ENCODE measurements around the gene IP6K1. TPM values are rescaled to one million over a fixed set of nuclear protein-coding genes. Genes with fewer than 3 reads are reported as not detected.

The IP6K1 gene
- total and polyA plus RNA-seq, 2 donors from 2014 or later: 21.7 to 49.6 TPM

GRCh38 chr3:49788056-49788455 lies 1.7 kb upstream of the IP6K1 start:
- no peak overlapping the region for H3K27ac ChIP-seq (ENCODE audit: low read depth in 2 of 2, low read length in 2 of 2)
- DNase-seq: peak in 1 of 5 donors; percentile 20
- H3K4me3 ChIP-seq (ENCODE audit: low read length in 3 of 3): no peak overlapping the region
- H3K9me3 ChIP-seq (ENCODE audit: control insufficient read depth in 2 of 3, insufficient read depth in 1 of 3, low read length in 3 of 3): no peaks in the 10 kb centered on the region
- FAIRE-seq: no peak
- intact Hi-C loops (cut with DNase I): no loop called here
- H3K4me1 ChIP-seq (ENCODE audit: control insufficient read depth in 2 of 3, insufficient read depth in 2 of 3, low read depth in 1 of 3, low read length in 3 of 3): peaks cover 0 to 8% (median 6%) of the 10 kb centered on the region in 3 donors
- no peaks in the 10 kb centered on the region for H3K36me3 ChIP-seq (ENCODE audit: control insufficient read depth in 2 of 3, insufficient read depth in 3 of 3, low read length in 3 of 3)
- no peak overlapping the region for H3K9ac ChIP-seq (ENCODE audit: low read length in 3 of 3)
- H3K27me3 ChIP-seq (ENCODE audit: control insufficient read depth, insufficient read depth, low read length): no peaks in the 10 kb centered on the region
- TF ChIP-seq CTCF (IDR thresholded peaks at IDR 0.05; ENCODE audit: borderline replicate concordance, extremely low read depth, insufficient read depth): no peak

DNA sequence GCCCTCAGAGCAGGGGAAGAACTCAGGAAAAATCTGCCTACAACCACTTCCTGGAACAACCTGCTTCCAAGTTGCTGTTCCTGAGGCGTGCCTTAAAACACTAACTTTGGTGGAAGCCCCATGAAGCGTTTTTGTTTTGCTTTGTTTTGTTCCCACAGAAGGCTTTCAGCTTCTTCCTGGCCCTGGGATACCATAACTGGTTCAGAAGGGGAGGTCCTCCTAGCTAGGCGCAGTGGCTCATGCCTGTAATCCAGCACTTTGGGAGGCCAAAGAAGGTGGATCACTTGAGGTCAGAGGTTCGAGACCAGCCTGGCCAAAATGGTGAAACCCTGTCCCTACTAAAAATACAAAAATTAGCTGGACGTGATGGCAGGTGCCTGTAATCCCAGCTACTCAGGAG lies 1.2 kb upstream of the IP6K1 start:
- no peak for FAIRE-seq
- no peak overlapping the region for H3K9ac ChIP-seq (ENCODE audit: low read length in 3 of 3)
- no peak overlapping the region for H3K4me3 ChIP-seq (ENCODE audit: low read length in 3 of 3)
- H3K27me3 ChIP-seq (ENCODE audit: control insufficient read depth, insufficient read depth, low read length): no peaks in the 10 kb centered on the region
- no peaks in the 10 kb centered on the region for H3K9me3 ChIP-seq (ENCODE audit: control insufficient read depth in 2 of 3, insufficient read depth in 1 of 3, low read length in 3 of 3)
- intact Hi-C loops (cut with DNase I): no loop called here
- TF ChIP-seq CTCF (IDR thresholded peaks at IDR 0.05; ENCODE audit: borderline replicate concordance, extremely low read depth, insufficient read depth): no peak
- no peak overlapping the region for H3K27ac ChIP-seq (ENCODE audit: low read depth in 2 of 2, low read length in 2 of 2)
- DNase-seq: peak in 1 of 5 donors; percentile 37
- H3K36me3 ChIP-seq (ENCODE audit: control insufficient read depth in 2 of 3, insufficient read depth in 3 of 3, low read length in 3 of 3): no peaks in the 10 kb centered on the region
- peaks cover 0 to 8% (median 6%) of the 10 kb centered on the region in 3 donors for H3K4me1 ChIP-seq (ENCODE audit: control insufficient read depth in 2 of 3, insufficient read depth in 2 of 3, low read depth in 1 of 3, low read length in 3 of 3)

- peaks cover 0 to 8% (median 6%) of the 10 kb centered on the region in 3 donors for H3K4me1 ChIP-seq (ENCODE audit: control insufficient read depth in 2 of 3, insufficient read depth in 2 of 3, low read depth in 1 of 3, low read length in 3 of 3)
- no peak for FAIRE-seq
- H3K36me3 ChIP-seq (ENCODE audit: control insufficient read depth in 2 of 3, insufficient read depth in 3 of 3, low read length in 3 of 3): no peaks in the 10 kb centered on the region
- H3K4me3 ChIP-seq (ENCODE audit: low read length in 3 of 3): peak overlapping the region in 2 of 3 donors; percentile 70 to 77
- H3K27me3 ChIP-seq (ENCODE audit: control insufficient read depth, insufficient read depth, low read length): no peaks in the 10 kb centered on the region
- no peak for DNase-seq
- peak overlapping the region in 2 of 3 donors; percentile 90 to 96 for H3K9ac ChIP-seq (ENCODE audit: low read length in 3 of 3)
- intact Hi-C loops (cut with DNase I): no loop called here
- H3K27ac ChIP-seq (ENCODE audit: low read depth in 2 of 2, low read length in 2 of 2): peak overlapping the region; percentile 92 to 95
- no peak for TF ChIP-seq CTCF (IDR thresholded peaks at IDR 0.05; ENCODE audit: borderline replicate concordance, extremely low read depth, insufficient read depth)
- no peaks in the 10 kb centered on the region for H3K9me3 ChIP-seq (ENCODE audit: control insufficient read depth in 2 of 3, insufficient read depth in 1 of 3, low read length in 3 of 3)
Observed at GRCh38 chr3:49787182-49787464, 781 bp upstream of the IP6K1 start.

Measured in kidney (tissue), 14 donors.